PC-9 (cell line): Measurements from ENCODE around the gene NDUFB5. TPM values are rescaled to one million over a fixed set of nuclear protein-coding genes. Genes with fewer than 3 reads are reported as not detected.

Experiments
- BruUV-seq: library from RNA; stranded (reverse); fragments of 400-500 nt; replicated peaks from 2 replicates; lab custom pipeline; 2021; lab: Mats Ljungman, UMichigan
- CTCF ChIA-PET: fragments of 300-600 bp; sonication (Branson Sonifier 250); formaldehyde crosslinking; loops from one replicate; lab custom pipeline; 2022; ENCODE audit warnings: antibody characterized with exemption; lab: Charles Lee
- POLR2A ChIA-PET: fragments of 300-600 bp; sonication (Branson Sonifier 250); formaldehyde crosslinking; loops from one replicate; lab custom pipeline; 2022; ENCODE audit warnings: antibody characterized with exemption; ENCODE audit not compliant: unreplicated experiment; lab: Charles Lee
- DNase-seq, 2 experiments: peaks; one replicate each; pipeline versions ENCODE4 v3.0.0 to v3.0.0-alpha.2; 2015 to 2022; ENCODE audit warnings: mixed read lengths in 1 of 2
- H2AFZ ChIP-seq: fragments of 200-600 bp; sonication (generic); 2 replicates; pipeline ENCODE4 v1.8.1; 2017; ENCODE audit warnings: antibody characterized with exemption
- H3F3A ChIP-seq: fragments of 200-600 bp; sonication (generic); 2 replicates; pipeline ENCODE4 v1.8.1; 2017; ENCODE audit warnings: antibody characterized with exemption, mild to moderate bottlenecking, low read depth; ENCODE audit not compliant: insufficient read depth
- H3K27ac ChIP-seq: fragments of 200-600 bp; sonication (generic); 2 replicates; pipeline ENCODE4 v1.6.1; 2016; ENCODE audit warnings: mixed run types
- H3K27me3 ChIP-seq: fragments of 200-600 bp; sonication (generic); 2 replicates; pipeline ENCODE4 v1.6.1; 2016; ENCODE audit warnings: low read depth, mixed run types; ENCODE audit not compliant: insufficient read depth
- H3K36me3 ChIP-seq: fragments of 200-600 bp; sonication (generic); 2 replicates; pipeline ENCODE4 v1.6.1; 2016; ENCODE audit warnings: low read depth, mixed run types
- H3K4me1 ChIP-seq: fragments of 200-600 bp; sonication (generic); replicated peaks from 2 replicates; pipeline ENCODE4 v1.6.1; 2016; ENCODE audit warnings: mixed run types; ENCODE audit not compliant: insufficient read depth
- H3K4me2 ChIP-seq: fragments of 200-600 bp; sonication (generic); 2 replicates; pipeline ENCODE4 v1.6.1; 2017; ENCODE audit warnings: mixed run types
- H3K4me3 ChIP-seq: fragments of 200-600 bp; sonication (generic); 2 replicates; pipeline ENCODE4 v1.6.1; 2016; ENCODE audit warnings: mixed run types
- H3K79me2 ChIP-seq: fragments of 200-600 bp; sonication (generic); 2 replicates; pipeline ENCODE4 v1.6.1; 2017; ENCODE audit warnings: low read depth, mixed run types
- H3K9me2 ChIP-seq: fragments of 200-600 bp; sonication (generic); 2 replicates; pipeline ENCODE4 v1.8.1; 2017; ENCODE audit warnings: mild to moderate bottlenecking; ENCODE audit not compliant: insufficient read depth
- H3K9me3 ChIP-seq: fragments of 200-600 bp; sonication (generic); 2 replicates; pipeline ENCODE4 v1.8.1; 2016; ENCODE audit warnings: low read depth; ENCODE audit not compliant: insufficient read depth
- H4K20me1 ChIP-seq: fragments of 200-600 bp; sonication (generic); 2 replicates; pipeline ENCODE4 v1.8.1; 2017; ENCODE audit not compliant: insufficient read depth
- CTCF ChIP-seq: fragments of 200-600 bp; sonication (generic); conservative IDR thresholded peaks from 2 replicates; pipeline ENCODE4 v1.6.1; 2017; ENCODE audit warnings: mixed run types, antibody characterized with exemption, mild to moderate bottlenecking, moderate library complexity
- EZH2 ChIP-seq: fragments of 200-600 bp; sonication (generic); IDR thresholded peaks from 2 replicates; pipeline ENCODE4 v1.8.0; 2017; ENCODE audit warnings: antibody characterized with exemption, low read depth
- intact Hi-C: fragments of 100-400 bp; cut with micrococcal nuclease; formaldehyde crosslinking; loops from one replicate; pipeline ENCODE4 v1.10.0; 2022; ENCODE audit not compliant: unreplicated experiment
- total RNA-seq: library from RNA; stranded (reverse); gene quantifications from 2 replicates; pipeline ENCODE4 v1.2.3, GENCODE V29; 2021

NDUFB5 gene
- total RNA-seq, 1 experiment from 2014 or later: 121 TPM

DNA sequence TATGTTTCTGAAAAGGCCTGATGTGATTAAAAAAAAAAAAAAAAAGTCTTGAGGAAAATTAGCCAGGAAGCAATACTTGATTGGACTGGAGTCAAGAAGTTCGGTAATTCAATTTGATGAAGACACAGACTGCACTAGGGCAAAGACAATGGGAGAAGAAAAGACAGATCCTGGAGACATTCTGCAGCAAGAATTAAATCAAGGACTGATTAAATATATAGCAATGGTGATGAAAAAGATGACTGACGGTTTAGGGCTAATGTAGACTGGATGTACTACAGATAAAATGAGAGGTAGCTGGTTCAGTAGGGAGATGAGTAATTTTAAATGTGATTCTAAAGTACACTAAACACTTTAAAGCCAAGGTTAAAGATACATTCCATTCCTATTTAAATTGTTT is 13.9 kb upstream of the NDUFB5 start:
- no peak for TF ChIP-seq CTCF
- TF ChIP-seq EZH2: no peak
- Histone ChIP-seq H3K36me3 (peaks cover 54% of the 10 kb centered on the region), H3K4me2 (no peak overlapping the region), H3K9me2 (no peaks in the 10 kb centered on the region), H3K27ac (no peak overlapping the region), H3F3A (peaks cover 5% of the 10 kb centered on the region; the same call in 1 of the 2 replicates), H3K9me3 (no peaks in the 10 kb centered on the region), H4K20me1 (0 out of 2 replicates have a peak, but pooled peaks cover 9% of the 10 kb centered on the region), H3K4me3 (no peak overlapping the region), H2AFZ (no peak overlapping the region), H3K27me3 (no peaks in the 10 kb centered on the region), H3K4me1 (no peaks in the 10 kb centered on the region), H3K79me2 (no peaks in the 10 kb centered on the region)
- DNase-seq: no peak
- BruUV-seq: no TSS peak
- POLR2A ChIA-PET: interaction anchor here (0.5 to 0.6 kb wide), 2 partner anchors 184 to 1385 kb away, joined by 4 to 5 read pairs; no protein-coding TSS in a partner anchor
- CTCF ChIA-PET: no interaction called here
- intact Hi-C loops: no loop called here

DNA sequence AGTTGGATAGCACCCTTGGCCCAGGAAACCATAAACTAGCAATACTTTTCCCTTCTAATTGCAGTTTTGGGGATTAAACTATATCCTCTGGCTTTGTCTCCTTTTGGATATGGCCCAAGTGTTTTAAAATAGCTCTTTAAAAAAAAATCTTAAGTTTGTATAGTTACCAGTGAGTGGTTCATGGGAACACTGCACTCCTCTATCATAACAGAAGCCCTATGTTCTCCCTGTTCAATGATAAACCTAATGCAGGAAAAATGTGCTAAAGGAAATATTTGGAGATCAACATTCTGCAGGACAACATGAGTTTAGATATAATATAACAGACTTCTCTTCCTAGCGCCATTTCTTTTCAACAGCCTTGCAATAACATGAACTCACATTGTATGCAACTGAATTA is 13.3 kb upstream of the NDUFB5 start:
- CTCF ChIA-PET: no interaction called here
- no peak for TF ChIP-seq EZH2
- TF ChIP-seq CTCF: no peak
- Histone ChIP-seq H3K79me2 (no peaks in the 10 kb centered on the region), H4K20me1 (0 out of 2 replicates have a peak, but pooled peaks cover 9% of the 10 kb centered on the region), H3K36me3 (peaks cover 60% of the 10 kb centered on the region), H3K4me3 (no peak overlapping the region), H2AFZ (no peak overlapping the region), H3K27ac (no peak overlapping the region), H3F3A (peaks cover 5% of the 10 kb centered on the region; the same call in 1 of the 2 replicates), H3K9me3 (no peaks in the 10 kb centered on the region), H3K4me1 (no peaks in the 10 kb centered on the region), H3K9me2 (no peaks in the 10 kb centered on the region), H3K4me2 (no peak overlapping the region), H3K27me3 (no peaks in the 10 kb centered on the region)
- intact Hi-C loops: no loop called here
- BruUV-seq: no TSS peak
- DNase-seq: no peak
- POLR2A ChIA-PET: interaction anchor here (0.5 to 0.6 kb wide), 2 partner anchors 184 to 1384 kb away, joined by 4 to 5 read pairs; no protein-coding TSS in a partner anchor

DNA sequence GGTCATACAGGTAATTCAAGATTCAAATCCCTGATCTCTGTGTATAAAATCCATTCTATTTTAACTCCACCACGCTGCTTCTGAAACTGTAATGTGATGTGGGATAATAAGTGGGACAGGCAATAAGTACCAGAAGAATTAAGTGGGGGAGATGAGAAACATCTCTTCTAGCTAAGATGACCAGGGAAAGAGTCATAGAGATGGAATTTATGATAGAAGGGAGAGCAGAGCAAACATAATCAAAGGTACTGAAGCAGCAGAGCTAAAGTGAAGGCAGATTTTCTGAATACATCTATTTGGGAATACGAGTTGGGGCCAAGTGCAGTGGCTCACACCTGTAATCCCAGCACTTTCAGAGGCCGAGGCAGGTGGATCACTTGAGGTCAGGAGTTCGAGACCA is 5.1 kb upstream of the NDUFB5 start:
- Histone ChIP-seq H3K4me2 (no peak overlapping the region), H3K4me3 (no peak overlapping the region), H3K4me1 (peaks cover 13% of the 10 kb centered on the region), H2AFZ (no peak overlapping the region), H3K27ac (no peak overlapping the region), H3K36me3 (peaks cover 55% of the 10 kb centered on the region), H4K20me1 (0 out of 2 replicates have a peak, but pooled peaks cover 13% of the 10 kb centered on the region), H3K9me2 (no peaks in the 10 kb centered on the region), H3K9me3 (no peaks in the 10 kb centered on the region), H3K79me2 (peaks cover 25% of the 10 kb centered on the region), H3K27me3 (no peaks in the 10 kb centered on the region), H3F3A (no peaks in the 10 kb centered on the region)
- no peak for DNase-seq
- TF ChIP-seq CTCF (no peak), EZH2 (no peak)
- BruUV-seq: no TSS peak
- CTCF ChIA-PET: no interaction called here
- POLR2A ChIA-PET: no interaction called here
- intact Hi-C loops: no loop called here
